Measurements from ENCODE around the gene TBC1D19. TPM values are rescaled to one million over a fixed set of nuclear protein-coding genes. Genes with fewer than 3 reads are reported as not detected.

The TBC1D19 gene
- polyA plus RNA-seq, 6 donors from 2014 or later, result 2.1 to 13.7 (median 3.7) TPM

DNA sequence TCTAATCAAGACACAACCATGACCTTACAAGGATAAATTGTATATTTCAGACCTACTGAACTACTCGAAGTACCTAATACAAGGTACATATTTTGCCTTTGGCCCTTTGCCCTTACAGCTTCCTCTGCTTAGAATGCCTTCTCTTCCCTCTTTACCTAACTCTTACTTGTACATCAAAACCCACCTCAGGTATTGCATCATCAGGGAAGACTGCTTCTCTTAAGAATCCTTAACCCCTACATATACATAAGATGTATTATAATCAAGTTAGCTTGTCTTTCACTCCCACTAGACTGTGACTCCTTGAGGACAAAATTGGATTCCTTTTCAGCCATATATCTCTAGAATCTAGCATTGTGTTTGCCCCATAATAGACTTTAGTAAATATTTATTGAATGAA, 175.0 kb downstream of the TBC1D19 start:
- no peak overlapping the region for H3K4me3 Mint-ChIP-seq
- DNase-seq (no peak), ATAC-seq (ENCODE audit: low read depth in 2 of 2) (no peak)
- H3K27ac Mint-ChIP-seq, result no peak overlapping the region
- H3K9me3 Mint-ChIP-seq, result peaks cover 0 to 2% (median 0%) of the 10 kb centered on the region in 7 donors
- no peaks in the 10 kb centered on the region for H3K27me3 Mint-ChIP-seq
- H3K36me3 Mint-ChIP-seq, result peaks cover 0 to 9% of the 10 kb centered on the region in 2 donors
- peaks cover 0 to 13% (median 12%) of the 10 kb centered on the region in 3 donors for H3K4me1 Mint-ChIP-seq

DNA sequence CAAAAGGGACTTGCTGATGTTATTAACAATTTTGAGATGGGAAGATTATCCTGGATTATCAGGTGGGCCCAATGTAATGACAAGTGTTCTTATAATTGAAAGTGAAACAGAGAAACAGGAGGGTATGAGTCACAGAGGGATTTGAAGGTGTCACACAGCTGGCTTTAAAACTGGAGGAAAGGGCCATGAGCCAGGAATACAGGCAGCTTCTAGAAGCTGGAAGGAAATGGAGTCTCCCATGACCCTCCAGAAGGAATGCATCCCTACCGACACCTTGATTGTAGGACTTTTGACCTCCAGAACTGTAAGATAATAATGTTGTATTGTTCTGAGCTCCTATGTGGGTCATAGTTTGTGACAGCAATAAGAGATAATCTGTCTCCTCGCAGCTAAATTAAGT, 178.8 kb downstream of the TBC1D19 start:
- ATAC-seq (ENCODE audit: low read depth in 2 of 2), result no peak
- DNase-seq, result no peak
- Mint-ChIP-seq H3K9me3 (no peaks in the 10 kb centered on the region), H3K27ac (no peak overlapping the region), H3K36me3 (peaks cover 8 to 11% of the 10 kb centered on the region in 2 donors), H3K4me1 (peaks cover 4 to 13% (median 12%) of the 10 kb centered on the region in 3 donors), H3K4me3 (no peak overlapping the region), H3K27me3 (peaks cover 0 to 7% (median 0%) of the 10 kb centered on the region in 3 donors)

DNA sequence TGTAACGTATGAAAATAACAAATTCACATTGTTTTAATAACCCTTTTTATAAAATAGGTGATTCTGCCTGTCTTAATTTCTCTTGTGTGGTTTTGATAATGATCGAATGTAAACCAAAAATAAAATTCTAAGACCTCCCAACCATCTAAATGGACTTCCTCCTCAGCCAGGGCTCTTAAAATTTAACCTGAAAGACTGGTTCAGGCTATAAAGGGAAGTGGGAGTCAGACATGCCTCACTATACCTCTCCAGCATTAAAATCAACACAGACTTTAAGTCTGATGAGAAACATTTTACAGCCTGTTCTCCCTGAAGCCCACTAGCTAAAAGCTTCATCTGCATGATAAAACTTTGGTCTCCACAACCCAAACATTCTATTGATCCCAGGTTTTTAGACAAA, 179.2 kb downstream of the TBC1D19 start:
- Mint-ChIP-seq H3K4me3 (no peak overlapping the region), H3K27me3 (peaks cover 0 to 7% (median 0%) of the 10 kb centered on the region in 3 donors), H3K9me3 (no peaks in the 10 kb centered on the region), H3K36me3 (peaks cover 8 to 11% of the 10 kb centered on the region in 2 donors), H3K27ac (no peak overlapping the region), H3K4me1 (peaks cover 4 to 13% (median 12%) of the 10 kb centered on the region in 3 donors)
- ATAC-seq (ENCODE audit: low read depth in 2 of 2) (peak in 1 of 2 donors; percentile 53), DNase-seq (no peak)

DNA sequence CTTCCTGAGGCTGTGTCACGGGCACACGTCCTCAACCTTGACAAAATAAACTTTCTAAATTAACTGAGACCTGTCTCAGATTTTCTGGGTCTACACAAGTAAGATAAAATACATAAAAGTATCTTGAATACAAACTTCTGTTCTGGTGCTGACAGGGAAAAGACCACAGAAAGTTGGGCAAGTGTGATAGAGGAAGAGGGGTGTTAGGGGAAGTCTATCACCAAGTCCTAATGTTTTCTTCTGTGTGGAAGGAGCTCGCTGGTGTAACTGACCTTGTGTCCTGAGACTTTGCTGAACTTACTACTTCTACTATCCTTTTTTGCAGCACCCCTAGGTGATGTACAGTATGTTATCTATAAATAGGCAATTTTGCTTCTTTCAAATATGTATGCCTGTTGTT, 179.8 kb downstream of the TBC1D19 start:
- H3K27me3 Mint-ChIP-seq, result peaks cover 0 to 7% (median 0%) of the 10 kb centered on the region in 3 donors
- no peaks in the 10 kb centered on the region for H3K9me3 Mint-ChIP-seq
- ATAC-seq (ENCODE audit: low read depth in 2 of 2), result no peak
- DNase-seq, result no peak
- H3K27ac Mint-ChIP-seq, result peak overlapping the region in 2 of 6 donors; percentile 26 to 46
- H3K4me1 Mint-ChIP-seq, result peaks cover 4 to 13% (median 12%) of the 10 kb centered on the region in 3 donors
- H3K36me3 Mint-ChIP-seq, result peaks cover 8 to 11% of the 10 kb centered on the region in 2 donors
- no peak overlapping the region for H3K4me3 Mint-ChIP-seq

DNA sequence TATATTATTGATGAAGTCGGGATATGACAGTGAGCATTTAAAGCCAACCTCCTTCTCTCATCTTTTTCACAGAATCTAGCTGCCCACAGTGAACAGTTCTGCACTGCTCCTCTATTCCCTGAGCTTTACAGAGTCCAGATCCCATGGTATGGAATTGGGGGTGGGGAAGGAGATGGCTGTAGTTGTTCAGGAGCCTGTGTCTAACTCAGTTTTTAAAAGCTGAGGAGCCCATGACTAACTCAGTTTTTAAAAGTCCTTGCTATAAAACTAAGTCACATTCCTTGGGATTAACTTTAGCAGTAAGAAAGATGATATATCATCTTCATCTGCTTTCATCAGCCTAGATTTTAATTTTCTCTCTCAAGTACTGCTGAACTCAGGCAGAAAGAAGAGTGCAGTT, 180.3 kb downstream of the TBC1D19 start:
- H3K9me3 Mint-ChIP-seq, result no peaks in the 10 kb centered on the region
- DNase-seq, result no peak

DNA sequence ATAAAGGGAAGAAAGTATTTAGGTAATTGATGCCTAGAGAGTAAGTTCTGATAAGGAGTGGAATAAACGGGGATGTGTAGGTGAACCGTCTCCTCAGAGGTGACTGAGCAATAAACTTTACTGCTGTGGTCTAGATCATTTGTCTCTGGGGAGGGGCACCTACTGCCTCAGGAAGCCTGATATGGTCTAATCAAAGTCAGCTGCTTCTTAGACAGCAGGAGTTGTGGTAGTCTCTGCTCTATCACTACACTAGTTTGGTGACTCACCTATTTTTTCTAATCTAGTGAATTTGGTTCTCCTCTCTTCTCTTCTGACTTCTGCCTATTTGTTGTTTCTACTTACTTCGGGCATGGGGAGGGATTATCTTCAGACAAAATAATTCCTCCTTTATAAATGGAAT, 181.6 kb downstream of the TBC1D19 start:
- Mint-ChIP-seq H3K9me3 (no peaks in the 10 kb centered on the region), H3K27me3 (peaks cover 0 to 7% (median 0%) of the 10 kb centered on the region in 3 donors), H3K36me3 (peaks cover 4 to 11% of the 10 kb centered on the region in 2 donors), H3K4me1 (peaks cover 4 to 13% (median 12%) of the 10 kb centered on the region in 3 donors), H3K27ac (peak overlapping the region in 1 of 6 donors; percentile 18), H3K4me3 (no peak overlapping the region)
- no peak for DNase-seq
- no peak for ATAC-seq (ENCODE audit: low read depth in 2 of 2)

More for the DNA sequence above, 180.3 kb downstream of the TBC1D19 start:
- no peak for ATAC-seq (ENCODE audit: low read depth in 2 of 2)
- H3K27me3 Mint-ChIP-seq, result peaks cover 0 to 7% (median 0%) of the 10 kb centered on the region in 3 donors
- no peak overlapping the region for H3K4me3 Mint-ChIP-seq
- peaks cover 8 to 11% of the 10 kb centered on the region in 2 donors for H3K36me3 Mint-ChIP-seq
- H3K4me1 Mint-ChIP-seq, result peaks cover 4 to 13% (median 12%) of the 10 kb centered on the region in 3 donors
- H3K27ac Mint-ChIP-seq, result peak overlapping the region in 1 of 6 donors; percentile 26

DNA sequence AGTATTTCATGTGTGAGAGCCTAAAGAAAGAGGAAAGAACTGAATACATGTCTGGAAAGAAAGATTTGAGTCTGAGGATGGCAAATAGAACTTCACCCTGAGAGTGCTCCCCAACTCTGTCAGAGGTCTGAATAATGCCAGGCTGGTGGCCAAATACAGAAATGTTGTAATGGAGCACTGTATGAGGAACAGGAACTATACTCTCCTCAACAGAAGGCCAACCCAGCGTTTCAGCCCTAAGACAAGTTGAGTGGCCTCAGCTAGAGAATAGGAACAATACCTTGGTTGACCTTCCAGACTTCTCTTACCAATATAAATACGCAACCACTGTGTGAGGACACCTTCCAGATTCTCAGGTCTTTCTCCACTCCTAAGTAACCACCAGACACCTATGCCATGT, 182.3 kb downstream of the TBC1D19 start:
- no peak for ATAC-seq (ENCODE audit: low read depth in 2 of 2)
- Mint-ChIP-seq H3K36me3 (peaks cover 4 to 11% of the 10 kb centered on the region in 2 donors), H3K27ac (no peak overlapping the region)

DNA sequence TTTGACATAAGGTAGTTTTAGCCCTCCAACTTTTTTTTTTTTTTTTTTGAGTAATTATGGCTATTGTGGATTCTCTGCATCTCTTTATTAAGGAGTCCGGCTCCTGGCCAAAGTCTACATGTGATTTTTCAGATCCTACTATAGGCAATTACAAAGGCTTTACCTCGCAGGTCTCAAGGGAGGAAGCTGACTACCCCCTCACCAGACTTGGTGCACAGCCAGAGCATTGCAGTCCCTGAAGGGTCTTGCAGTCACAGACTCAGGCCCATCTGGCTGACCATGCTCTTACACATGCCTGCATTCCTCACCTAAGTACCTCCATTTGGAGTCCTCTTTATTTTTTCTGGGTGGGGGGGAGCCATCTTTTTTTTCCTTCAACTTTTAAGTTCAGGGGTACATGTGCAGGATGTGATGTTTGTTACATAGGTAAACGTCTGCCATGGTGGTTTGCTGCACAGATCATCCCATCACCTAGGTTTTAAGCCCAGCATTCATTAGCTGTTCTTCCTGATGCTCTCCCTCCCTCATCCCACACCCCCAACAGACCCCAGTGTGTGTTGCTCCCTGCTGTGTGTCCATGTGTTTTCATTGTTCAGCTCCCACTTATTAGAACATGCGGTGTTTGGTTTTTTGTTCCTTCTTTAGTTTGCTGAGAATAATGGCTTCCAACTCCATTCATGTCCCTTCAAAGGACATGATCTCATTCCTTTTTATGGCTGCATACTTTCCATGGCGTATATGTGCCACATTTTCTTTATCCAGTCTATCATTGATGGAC, 188.4 kb downstream of the TBC1D19 start:
- no peaks in the 10 kb centered on the region for H3K27me3 Mint-ChIP-seq
- no peak for DNase-seq
- peaks cover 0 to 13% (median 6%) of the 10 kb centered on the region in 7 donors for H3K9me3 Mint-ChIP-seq
- peaks cover 0 to 15% of the 10 kb centered on the region in 2 donors for H3K36me3 Mint-ChIP-seq
- H3K4me1 Mint-ChIP-seq, result peaks cover 0 to 5% (median 4%) of the 10 kb centered on the region in 3 donors
- peak overlapping the region in 1 of 6 donors; percentile 33 for H3K27ac Mint-ChIP-seq
- H3K4me3 Mint-ChIP-seq, result no peak overlapping the region
- no peak for ATAC-seq (ENCODE audit: low read depth in 2 of 2)

More for the DNA sequence above, 182.3 kb downstream of the TBC1D19 start:
- peaks cover 0 to 7% (median 0%) of the 10 kb centered on the region in 3 donors for H3K27me3 Mint-ChIP-seq
- no peak overlapping the region for H3K4me3 Mint-ChIP-seq
- no peak for DNase-seq
- H3K9me3 Mint-ChIP-seq, result no peaks in the 10 kb centered on the region
- peaks cover 4 to 13% (median 12%) of the 10 kb centered on the region in 3 donors for H3K4me1 Mint-ChIP-seq

DNA sequence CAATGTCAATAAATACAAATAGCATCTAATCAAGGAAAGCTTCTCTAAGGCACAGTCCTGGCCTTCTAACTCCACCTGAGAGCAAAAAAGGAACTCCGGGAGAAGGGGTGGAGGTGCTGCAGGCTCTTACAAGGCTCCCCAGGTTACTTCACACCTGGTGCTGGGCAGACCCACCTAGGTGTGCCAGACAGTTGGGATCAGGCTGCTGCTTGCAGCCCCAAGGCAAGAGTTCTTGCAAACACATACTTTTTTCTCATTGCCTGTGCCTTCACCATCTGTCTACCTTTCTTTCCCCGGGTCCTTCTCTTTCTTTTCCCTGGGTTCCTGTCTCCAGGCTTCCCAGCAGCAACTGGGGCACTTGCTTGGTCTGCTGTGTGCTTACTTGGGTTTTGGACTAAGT, 195.3 kb downstream of the TBC1D19 start:
- no peak for DNase-seq
- Mint-ChIP-seq H3K27ac (no peak overlapping the region), H3K4me1 (peaks cover 0 to 11% (median 11%) of the 10 kb centered on the region in 3 donors), H3K9me3 (peaks cover 0 to 4% (median 2%) of the 10 kb centered on the region in 7 donors), H3K4me3 (no peak overlapping the region), H3K36me3 (peaks cover 0 to 4% of the 10 kb centered on the region in 2 donors), H3K27me3 (no peaks in the 10 kb centered on the region)
- no peak for ATAC-seq (ENCODE audit: low read depth in 2 of 2)

DNA sequence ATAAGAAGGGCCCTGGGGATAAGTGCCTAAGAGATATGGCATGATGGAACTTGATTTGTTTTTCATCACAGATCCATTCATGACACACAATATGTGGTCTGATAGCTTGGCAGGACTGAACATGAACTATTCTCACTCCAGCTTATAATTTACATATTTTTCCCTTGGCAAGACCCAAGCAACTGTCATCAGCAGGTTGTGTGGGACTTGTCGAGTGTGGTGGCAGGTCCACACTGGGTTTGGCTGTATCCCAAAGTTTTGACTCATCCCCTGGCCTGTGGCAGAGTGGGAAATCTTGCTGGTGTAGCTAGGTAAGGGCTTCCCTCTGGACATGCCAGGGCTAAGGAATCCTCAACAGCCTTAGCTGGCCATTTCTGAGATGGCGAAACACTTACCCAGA, 195.8 kb downstream of the TBC1D19 start:
- Mint-ChIP-seq H3K4me1 (peaks cover 0 to 11% (median 11%) of the 10 kb centered on the region in 3 donors), H3K27me3 (no peaks in the 10 kb centered on the region), H3K27ac (no peak overlapping the region), H3K36me3 (no peaks in the 10 kb centered on the region), H3K4me3 (no peak overlapping the region), H3K9me3 (no peaks in the 10 kb centered on the region)
- DNase-seq (no peak), ATAC-seq (ENCODE audit: low read depth in 2 of 2) (no peak)

DNA sequence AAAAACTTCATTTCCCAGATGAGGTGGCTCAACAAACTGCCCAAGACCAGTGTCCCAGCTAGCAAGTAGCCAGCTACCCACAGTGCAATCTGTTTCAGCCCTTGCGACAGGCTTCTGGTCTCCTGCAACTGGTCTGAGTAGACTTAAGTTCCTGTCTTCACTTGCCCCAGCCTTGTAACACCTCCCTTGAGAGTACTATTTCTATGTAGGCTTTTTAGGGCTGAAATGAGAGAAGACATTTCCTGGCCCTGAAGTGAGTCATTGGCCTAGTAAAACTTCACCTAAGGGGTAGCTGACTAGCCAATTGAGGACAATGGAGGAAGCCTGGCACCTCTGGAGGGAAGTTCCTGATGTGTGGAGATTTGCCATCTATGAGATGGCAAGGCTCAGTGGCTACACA, 196.7 kb downstream of the TBC1D19 start:
- ATAC-seq (ENCODE audit: low read depth in 2 of 2) (peak; percentile 23 to 40), DNase-seq (no peak)
- H3K9me3 Mint-ChIP-seq, result no peaks in the 10 kb centered on the region
- H3K36me3 Mint-ChIP-seq, result no peaks in the 10 kb centered on the region
- no peak overlapping the region for H3K4me3 Mint-ChIP-seq
- peak overlapping the region in 1 of 6 donors; percentile 9 for H3K27ac Mint-ChIP-seq
- peaks cover 3 to 9% (median 7%) of the 10 kb centered on the region in 3 donors for H3K4me1 Mint-ChIP-seq
- H3K27me3 Mint-ChIP-seq, result no peaks in the 10 kb centered on the region

DNA sequence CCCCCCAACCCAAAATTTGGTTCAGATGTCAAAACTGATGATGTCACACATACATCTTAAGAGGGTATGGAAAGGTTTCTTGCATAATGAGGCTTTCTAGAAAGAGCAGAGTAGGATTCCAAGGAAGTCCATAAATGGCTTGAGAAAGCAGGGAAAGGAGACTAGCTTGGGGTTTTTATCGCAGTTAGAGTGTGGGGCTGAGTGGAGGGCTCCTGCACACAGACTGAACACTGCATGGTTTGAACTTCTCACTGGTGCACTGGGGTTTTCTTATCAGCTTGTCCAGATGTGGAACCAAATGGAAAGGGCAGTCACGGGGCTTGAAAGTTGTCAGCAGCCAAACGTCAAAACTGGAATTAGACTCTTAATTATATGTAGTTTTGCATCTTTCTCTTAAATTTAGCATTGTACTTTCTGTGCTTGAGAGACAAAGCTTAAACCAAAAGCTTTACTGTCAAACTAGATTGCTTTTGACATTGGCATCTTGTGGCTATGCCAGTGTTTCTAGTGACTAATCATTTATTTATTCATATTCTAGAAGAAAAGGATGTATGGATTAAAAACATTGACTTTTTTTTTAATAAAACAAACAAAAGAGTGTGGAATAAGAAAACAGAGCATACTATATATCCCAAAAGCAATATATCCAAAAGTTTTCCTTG, 198.4 kb downstream of the TBC1D19 start:
- Mint-ChIP-seq H3K27ac (no peak overlapping the region), H3K4me3 (no peak overlapping the region), H3K36me3 (no peaks in the 10 kb centered on the region), H3K9me3 (no peaks in the 10 kb centered on the region), H3K4me1 (peaks cover 17 to 27% (median 24%) of the 10 kb centered on the region in 3 donors), H3K27me3 (no peaks in the 10 kb centered on the region)
- ATAC-seq (ENCODE audit: low read depth in 2 of 2), result no peak
- no peak for DNase-seq

DNA sequence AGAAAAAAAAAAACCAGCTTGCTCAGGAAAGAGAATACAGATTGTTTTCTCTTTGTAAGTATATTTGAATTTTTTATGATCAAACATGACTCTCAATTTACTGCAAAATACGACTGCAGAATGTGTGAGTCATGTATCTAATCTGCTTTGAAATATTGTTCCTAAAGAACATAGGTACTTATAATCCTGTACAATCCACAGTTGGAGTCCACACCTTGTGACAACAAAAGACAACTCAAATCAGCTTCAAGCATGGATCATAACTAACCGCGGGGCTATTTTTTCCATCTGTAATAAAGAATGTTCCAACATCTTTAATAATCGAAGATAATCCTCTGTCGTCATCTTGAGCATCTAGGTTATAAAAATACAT, 198.9 kb downstream of the TBC1D19 start:
- H3K27me3 Mint-ChIP-seq, result no peaks in the 10 kb centered on the region

More for the DNA sequence above, 198.9 kb downstream of the TBC1D19 start:
- H3K9me3 Mint-ChIP-seq, result no peaks in the 10 kb centered on the region
- no peak overlapping the region for H3K4me3 Mint-ChIP-seq
- no peak overlapping the region for H3K27ac Mint-ChIP-seq
- H3K4me1 Mint-ChIP-seq, result peaks cover 23 to 32% (median 30%) of the 10 kb centered on the region in 3 donors
- DNase-seq (no peak), ATAC-seq (ENCODE audit: low read depth in 2 of 2) (no peak)
- no peaks in the 10 kb centered on the region for H3K36me3 Mint-ChIP-seq
